ENCODE results near the gene HK1. TPM values are rescaled to one million over a fixed set of nuclear protein-coding genes. Genes with fewer than 3 reads are reported as not detected.

HK1 gene
- total and polyA plus RNA-seq, 2 of the 13 experiments (the other 11 are each of a cell fraction or from before 2014, with no cell fraction given) = 0.29 to 1.5 TPM

- H3K27ac ChIP-seq (ENCODE audit: extremely low read length, insufficient read depth, low read length) = no peak overlapping the region
- no peak for ATAC-seq
- DNase-seq (ENCODE audit: low spot score) = no peak
- H2AFZ ChIP-seq (ENCODE audit: low read length) = no peak overlapping the region
- no peaks in the 10 kb centered on the region for H3K36me3 ChIP-seq (replicated peaks in 1 of 2; ENCODE audit: control insufficient read depth in 1 of 2, insufficient read depth in 2 of 2, low read length in 2 of 2)
- no peaks in the 10 kb centered on the region for H3K9me3 ChIP-seq (ENCODE audit: low read length)
- no TSS peak for BruUV-seq (replicated peaks)
- intact Hi-C loops (cut with micrococcal nuclease; ENCODE audit: unreplicated experiment) (no loop called here), in situ Hi-C loops (cut with HindIII; ENCODE audit: extremely low pct_ligation_motif_present, low pct_unique_long_range_greater_than_20kb) (no loop called here)
- POLR2A ChIA-PET = no interaction called here
- no peak for TF ChIP-seq ZHX1 (CRISPR knock-in tag; IDR thresholded peaks at IDR 0.05; ENCODE audit: low read depth)
- TF ChIP-seq WIZ (CRISPR knock-in tag; IDR thresholded peaks at IDR 0.05) = no peak
- no peak for TF ChIP-seq SMYD3 (CRISPR knock-in tag; IDR thresholded peaks at IDR 0.05)
- TF ChIP-seq SUZ12 (IDR thresholded peaks at IDR 0.05; ENCODE audit: low read depth, low read length) = no peak
- no peak for TF ChIP-seq KDM4B (CRISPR knock-in tag; IDR thresholded peaks at IDR 0.05)
- TF ChIP-seq, protein P1, sequence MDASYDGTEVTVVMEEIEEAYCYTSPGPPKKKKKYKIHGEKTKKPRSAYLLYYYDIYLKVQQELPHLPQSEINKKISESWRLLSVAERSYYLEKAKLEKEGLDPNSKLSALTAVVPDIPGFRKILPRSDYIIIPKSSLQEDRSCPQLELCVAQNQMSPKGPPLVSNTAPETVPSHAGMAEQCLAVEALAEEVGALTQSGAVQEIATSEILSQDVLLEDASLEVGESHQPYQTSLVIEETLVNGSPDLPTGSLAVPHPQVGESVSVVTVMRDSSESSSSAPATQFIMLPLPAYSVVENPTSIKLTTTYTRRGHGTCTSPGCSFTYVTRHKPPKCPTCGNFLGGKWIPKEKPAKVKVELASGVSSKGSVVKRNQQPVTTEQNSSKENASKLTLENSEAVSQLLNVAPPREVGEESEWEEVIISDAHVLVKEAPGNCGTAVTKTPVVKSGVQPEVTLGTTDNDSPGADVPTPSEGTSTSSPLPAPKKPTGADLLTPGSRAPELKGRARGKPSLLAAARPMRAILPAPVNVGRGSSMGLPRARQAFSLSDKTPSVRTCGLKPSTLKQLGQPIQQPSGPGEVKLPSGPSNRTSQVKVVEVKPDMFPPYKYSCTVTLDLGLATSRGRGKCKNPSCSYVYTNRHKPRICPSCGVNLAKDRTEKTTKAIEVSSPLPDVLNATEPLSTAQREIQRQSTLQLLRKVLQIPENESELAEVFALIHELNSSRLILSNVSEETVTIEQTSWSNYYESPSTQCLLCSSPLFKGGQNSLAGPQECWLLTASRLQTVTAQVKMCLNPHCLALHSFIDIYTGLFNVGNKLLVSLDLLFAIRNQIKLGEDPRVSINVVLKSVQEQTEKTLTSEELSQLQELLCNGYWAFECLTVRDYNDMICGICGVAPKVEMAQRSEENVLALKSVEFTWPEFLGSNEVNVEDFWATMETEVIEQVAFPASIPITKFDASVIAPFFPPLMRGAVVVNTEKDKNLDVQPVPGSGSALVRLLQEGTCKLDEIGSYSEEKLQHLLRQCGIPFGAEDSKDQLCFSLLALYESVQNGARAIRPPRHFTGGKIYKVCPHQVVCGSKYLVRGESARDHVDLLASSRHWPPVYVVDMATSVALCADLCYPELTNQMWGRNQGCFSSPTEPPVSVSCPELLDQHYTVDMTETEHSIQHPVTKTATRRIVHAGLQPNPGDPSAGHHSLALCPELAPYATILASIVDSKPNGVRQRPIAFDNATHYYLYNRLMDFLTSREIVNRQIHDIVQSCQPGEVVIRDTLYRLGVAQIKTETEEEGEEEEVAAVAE (CRISPR knock-in tag; IDR thresholded peaks at IDR 0.05; ENCODE audit: borderline replicate concordance) = no peak
- no peak overlapping the region for H3K4me2 ChIP-seq (ENCODE audit: low read depth, low read length)
- H4K20me1 ChIP-seq (ENCODE audit: insufficient read depth, low read length) = no peaks in the 10 kb centered on the region
- 29% methylated on average over 7 of the region's 7 CpGs for WGBS (ENCODE audit: low lambda C conversion rate)
- no peak overlapping the region for H3K9ac ChIP-seq (ENCODE audit: insufficient read depth, low read depth, low read length)
- H3K79me2 ChIP-seq (ENCODE audit: insufficient read depth, low read length) = no peaks in the 10 kb centered on the region
- no peak overlapping the region for H3K4me3 ChIP-seq (replicated peaks in 1 of 3; ENCODE audit: insufficient read depth in 1 of 3, low read depth in 2 of 3, low read length in 3 of 3)
- CTCF ChIA-PET (ENCODE audit: low intra/inter-chr PET ratio, low total read pairs) = no interaction called here
- no peak for FAIRE-seq
- H3K27me3 ChIP-seq (ENCODE audit: control insufficient read depth in 1 of 2, insufficient read depth in 2 of 2, low read length in 2 of 2) = peaks cover 0 to 53% of the 10 kb centered on the region in 2 experiments; a peak in 4 of 5 replicates
- H3K4me1 ChIP-seq (ENCODE audit: insufficient read depth, low read length) = no peaks in the 10 kb centered on the region
Measured at GRCh38 chr10:69331161-69331560, 52.9 kb downstream of the HK1 start.

All from HepG2 (cell line).